SK-N-SH (cell line): ENCODE measurements around the gene DLG2.

ENCODE experiments used
- CTCF ChIP-seq: fragments of 200-600 bp; sonication (generic); IDR thresholded peaks from 2 replicates; pipeline ENCODE4 v1.6.1; 2017; ENCODE audit warnings: antibody characterized with exemption, mild to moderate bottlenecking, moderate library complexity
- YY1 ChIP-seq: IDR thresholded peaks from 2 replicates; pipeline ENCODE4 v1.4.0; 2012; ENCODE audit warnings: low read depth, mild to moderate bottlenecking
- TF ChIP-seq, protein P1 (sequence below): IDR thresholded peaks from 2 replicates; pipeline ENCODE4 v1.6.1; 2012; ENCODE audit warnings: mild to moderate bottlenecking, low read depth, low read length, moderate library complexity

- TF ChIP-seq, protein P1, sequence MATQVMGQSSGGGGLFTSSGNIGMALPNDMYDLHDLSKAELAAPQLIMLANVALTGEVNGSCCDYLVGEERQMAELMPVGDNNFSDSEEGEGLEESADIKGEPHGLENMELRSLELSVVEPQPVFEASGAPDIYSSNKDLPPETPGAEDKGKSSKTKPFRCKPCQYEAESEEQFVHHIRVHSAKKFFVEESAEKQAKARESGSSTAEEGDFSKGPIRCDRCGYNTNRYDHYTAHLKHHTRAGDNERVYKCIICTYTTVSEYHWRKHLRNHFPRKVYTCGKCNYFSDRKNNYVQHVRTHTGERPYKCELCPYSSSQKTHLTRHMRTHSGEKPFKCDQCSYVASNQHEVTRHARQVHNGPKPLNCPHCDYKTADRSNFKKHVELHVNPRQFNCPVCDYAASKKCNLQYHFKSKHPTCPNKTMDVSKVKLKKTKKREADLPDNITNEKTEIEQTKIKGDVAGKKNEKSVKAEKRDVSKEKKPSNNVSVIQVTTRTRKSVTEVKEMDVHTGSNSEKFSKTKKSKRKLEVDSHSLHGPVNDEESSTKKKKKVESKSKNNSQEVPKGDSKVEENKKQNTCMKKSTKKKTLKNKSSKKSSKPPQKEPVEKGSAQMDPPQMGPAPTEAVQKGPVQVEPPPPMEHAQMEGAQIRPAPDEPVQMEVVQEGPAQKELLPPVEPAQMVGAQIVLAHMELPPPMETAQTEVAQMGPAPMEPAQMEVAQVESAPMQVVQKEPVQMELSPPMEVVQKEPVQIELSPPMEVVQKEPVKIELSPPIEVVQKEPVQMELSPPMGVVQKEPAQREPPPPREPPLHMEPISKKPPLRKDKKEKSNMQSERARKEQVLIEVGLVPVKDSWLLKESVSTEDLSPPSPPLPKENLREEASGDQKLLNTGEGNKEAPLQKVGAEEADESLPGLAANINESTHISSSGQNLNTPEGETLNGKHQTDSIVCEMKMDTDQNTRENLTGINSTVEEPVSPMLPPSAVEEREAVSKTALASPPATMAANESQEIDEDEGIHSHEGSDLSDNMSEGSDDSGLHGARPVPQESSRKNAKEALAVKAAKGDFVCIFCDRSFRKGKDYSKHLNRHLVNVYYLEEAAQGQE, result no peak
- no peak for TF ChIP-seq YY1
- no peak for TF ChIP-seq CTCF
Measured at GRCh38 chr11:84476581-84476980, 1150.6 kb downstream of the DLG2 start.
